HG03108 (cell line): ENCODE results near the gene TSHZ2.

ENCODE experiments used
- ATAC-seq: cut with Tn5 transposase; IDR thresholded peaks from one replicate; pipeline ENCODE4 v1.9.1; 2021; ENCODE audit warnings: moderate library complexity; ENCODE audit not compliant: unreplicated experiment

TSHZ2 gene

DNA sequence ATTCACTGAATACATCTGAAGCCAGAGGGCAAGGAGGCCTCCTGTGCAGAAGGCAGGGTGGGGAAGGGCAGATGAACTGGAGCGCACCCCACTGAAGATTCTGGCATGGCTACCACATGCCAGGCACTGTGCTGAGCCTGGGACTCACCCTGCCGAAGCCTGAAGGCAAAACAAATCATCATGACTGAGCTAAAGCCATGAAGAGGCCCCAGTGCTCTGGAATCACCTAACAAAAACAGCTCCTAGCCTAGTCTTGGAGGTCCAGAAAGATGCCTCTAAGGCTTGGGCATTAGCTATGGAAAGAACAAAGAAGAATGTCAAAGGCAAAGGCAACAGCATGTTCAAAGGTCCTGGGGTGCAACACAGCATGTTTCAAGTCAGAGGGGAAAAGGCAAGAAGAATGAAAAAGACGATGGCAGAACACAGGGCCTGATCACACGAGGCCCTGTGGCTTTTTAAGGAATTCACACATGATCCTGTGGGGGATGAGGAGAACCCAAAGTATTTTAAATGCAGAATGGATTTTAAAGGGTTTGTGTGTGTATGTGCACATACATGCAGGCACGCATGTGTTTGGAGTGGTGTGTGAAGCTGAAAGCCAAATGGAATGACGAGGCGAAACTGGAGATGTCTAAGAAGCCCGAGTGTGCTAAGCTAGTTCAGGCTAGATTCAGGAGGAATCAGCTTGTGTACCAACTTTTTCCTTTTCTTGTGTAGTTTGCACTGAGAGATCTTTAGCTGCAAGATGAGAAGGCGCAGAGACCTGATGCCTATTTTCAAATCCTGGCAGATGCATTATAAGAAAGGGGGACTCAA is 360.1 kb downstream of the TSHZ2 start:
- no peak for ATAC-seq

DNA sequence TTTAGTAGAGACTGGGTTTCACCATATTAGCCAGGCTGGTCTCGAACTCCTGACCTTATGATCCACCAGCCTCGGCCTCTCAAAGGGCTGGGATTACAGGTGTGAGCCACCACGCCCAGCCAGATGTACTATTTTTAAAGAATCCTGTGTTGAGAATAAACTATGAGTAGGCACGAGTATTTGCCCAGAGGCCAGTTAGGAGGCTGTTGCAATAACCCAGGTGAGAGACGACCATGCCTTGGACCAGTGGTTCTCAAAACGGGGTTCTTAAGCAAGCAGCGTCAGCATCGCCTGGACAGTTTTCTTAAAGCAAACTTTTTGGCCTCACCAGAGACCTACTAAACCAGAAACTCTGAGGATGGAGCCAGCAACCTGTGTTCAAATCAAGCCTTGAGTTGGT is 362.7 kb downstream of the TSHZ2 start:
- no peak for ATAC-seq

DNA sequence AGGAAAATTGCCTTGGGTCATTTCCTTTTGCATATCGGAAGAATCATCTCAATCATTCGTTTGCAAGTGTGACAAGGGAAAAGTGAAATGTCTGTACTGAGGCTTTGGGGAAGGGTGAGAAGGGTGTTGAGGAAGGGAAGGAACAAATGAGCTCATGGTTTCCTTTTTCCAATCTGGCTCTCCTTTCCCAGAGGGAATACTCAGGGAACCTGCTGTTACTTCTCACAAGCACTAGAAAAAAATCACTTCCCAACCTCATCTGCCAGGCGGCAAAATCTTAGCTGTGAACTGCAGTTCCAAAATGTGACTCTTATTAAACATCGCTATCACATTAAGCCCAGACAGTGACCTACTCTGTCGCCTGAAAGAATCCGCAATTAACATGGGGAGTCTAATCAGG is 363.4 kb downstream of the TSHZ2 start:
- no peak for ATAC-seq

DNA sequence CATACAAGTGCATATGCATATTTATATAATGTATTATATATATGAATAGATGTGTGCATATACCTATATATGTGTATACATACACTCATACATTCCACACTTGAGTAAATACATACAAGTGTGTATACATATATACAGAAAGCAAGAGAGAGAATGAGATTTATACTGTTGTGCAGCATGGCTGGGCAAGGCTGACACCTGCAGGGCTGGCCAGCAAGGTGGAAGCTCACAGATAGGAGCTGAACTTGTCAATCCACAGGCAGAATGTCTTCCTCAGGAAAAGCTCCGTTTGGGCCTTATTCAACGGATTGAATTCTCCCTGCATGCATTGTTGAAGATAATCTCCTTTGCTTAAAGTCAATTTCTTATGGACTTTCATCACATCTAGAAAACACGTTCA is 364.7 kb downstream of the TSHZ2 start:
- no peak for ATAC-seq

DNA sequence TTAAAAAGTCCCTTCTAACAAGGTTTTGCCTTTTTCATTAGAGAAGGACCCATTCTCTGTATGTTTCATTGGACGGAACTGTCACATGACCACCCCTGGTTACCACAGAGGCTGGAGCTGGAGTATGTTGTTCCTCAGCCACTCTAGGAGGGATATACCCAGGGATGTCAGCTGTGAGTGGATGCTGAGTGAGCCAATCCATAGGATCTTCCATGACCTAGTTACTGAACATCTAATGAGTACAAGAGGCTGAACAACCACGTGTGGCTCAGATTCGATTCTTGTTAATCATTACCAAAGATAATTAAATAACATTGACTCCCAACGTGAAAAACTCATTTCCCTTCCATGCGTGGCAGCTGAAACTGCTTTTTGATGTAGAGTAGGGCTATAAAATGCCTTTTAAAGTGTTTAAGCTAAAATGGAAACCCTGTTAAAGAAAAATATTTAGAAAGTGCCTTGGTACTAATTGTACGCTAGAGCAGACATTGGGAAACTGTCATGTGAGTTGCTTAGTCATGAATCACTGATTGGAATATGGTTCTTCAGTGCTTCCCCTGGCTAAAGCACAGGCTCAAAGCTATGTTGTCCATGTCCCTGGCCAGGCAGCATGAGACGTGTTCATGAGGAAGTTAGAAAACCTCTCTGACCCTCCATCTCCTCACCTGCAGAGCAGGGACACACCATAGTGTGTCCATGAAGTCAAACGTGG is 365.4 kb downstream of the TSHZ2 start:
- ATAC-seq = no peak

DNA sequence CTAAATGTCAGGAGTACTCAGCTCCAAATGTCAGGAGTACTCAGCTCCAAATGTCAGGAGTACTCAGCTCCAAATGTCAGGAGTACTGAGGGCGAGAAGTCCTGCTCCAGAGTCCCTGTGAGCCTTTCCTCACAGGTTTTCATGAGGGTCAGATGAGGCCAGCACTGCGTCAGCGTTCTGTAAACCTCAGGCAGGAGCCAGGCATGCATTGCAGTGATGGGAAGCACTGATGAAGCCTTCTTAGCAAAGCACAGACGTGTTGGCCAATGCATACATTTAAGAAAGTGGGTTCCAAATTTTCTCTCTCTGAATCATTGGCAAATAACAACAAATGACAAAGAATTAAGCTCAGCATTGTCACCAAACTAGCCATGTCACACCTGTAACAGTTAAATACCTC is 366.6 kb downstream of the TSHZ2 start:
- no peak for ATAC-seq

DNA sequence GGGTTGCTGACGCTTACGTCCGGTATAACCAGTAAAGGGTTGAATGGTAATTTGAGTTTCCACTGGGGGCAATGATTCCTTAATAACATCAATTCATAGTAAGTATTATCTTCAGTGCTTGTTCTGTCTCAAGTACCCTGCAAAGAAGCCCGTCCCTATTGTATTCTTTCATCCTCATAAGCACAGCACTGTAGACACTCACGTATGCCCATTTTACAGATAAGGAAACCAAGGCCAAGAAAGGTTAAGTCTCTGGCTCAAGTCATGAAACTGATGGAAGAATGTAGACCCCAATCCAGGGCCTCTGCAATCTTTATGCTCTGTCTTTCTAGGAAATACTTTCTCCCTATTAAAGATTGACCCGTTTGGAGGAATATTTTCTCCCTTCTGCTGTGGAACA is 370.3 kb downstream of the TSHZ2 start:
- ATAC-seq = no peak

DNA sequence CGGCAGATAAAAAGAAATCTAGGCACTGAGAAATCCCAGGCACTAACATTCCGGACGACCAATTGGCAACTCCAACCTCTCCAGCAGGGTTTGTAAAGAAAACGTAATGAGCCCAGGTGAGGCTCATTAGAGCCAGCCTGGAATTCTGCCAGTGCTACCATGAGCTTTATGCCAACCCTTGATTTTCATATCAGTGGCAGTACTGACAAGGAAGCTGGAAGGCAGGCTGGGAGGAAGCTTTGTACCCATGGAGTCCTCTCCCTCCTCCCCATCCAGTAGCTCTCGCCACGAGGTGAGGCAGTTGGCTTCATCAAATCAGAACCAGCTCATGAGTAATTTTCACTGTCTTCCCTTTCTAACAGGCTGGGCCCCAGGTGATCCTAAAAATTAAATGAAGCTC is 371.3 kb downstream of the TSHZ2 start:
- ATAC-seq = no peak

DNA sequence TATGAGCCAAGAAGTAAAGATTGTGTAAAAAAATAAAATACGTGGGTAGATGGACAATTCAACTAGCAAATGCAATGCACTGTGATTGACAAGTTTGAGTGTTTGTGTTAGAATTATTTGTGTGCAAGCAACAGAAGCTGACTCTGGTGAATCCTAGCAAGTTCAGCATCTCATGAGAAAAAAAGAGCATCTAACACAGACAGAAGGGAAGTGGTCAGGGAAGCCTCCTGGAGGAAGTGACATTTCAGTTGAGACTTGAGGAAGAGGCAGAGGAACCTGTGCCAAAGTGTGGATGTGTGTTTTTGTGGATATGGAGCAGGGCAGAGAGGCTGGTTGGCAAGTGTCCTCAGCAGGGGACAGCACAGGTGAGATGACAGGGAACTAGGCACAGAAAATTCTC is 372.7 kb downstream of the TSHZ2 start:
- no peak for ATAC-seq

DNA sequence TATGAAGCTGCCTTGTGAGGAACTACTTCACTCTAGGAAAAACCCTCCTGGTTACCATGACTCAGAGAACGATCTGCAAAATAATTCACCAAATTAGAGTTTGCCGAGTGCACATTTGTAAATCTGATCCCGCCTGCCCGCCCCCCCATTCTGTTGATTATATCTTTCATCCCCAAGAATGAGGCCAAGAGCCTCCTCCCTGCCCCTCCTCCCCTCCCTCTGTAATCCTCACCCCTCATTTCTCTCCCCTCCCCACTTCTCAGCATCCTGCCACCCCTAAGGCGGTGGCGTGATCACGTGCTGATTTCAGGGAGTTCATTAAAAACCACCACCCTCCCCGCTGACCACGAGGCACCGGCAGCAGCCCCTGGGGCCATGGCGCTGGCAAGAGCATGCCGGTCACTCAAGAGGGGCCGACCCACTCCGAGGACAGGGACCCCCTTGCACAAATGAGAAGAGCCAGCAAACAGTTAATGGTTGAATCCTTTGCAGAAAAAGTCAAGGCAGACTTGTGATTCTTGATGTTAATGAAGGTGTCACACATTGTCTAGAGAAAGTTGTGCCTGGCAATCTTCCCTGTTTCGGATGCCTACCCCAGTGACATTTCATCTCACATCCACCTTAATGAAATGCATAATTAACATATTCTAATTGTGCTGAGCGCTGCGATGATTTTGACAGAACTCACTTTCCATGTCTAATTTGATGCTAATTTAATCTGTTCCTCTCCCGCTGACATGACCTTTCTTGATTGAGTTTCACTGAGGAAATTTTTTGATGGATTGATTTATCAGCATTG is 373.6 kb downstream of the TSHZ2 start:
- no peak for ATAC-seq

DNA sequence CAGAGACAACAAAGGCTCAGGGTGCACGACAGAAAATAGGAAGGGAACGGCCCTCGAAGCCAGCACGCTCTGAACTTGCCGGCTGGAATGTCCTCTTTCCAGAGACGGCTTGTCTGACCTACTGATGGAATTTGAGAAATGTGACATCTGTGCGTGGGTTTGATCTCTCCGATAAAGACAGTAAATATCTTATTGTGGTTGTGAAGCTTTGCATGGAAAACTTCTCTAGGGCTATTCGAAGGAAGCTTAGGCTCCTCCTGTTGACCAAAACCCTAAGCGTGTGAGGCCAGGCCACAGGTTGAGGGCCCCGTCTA is 374.1 kb downstream of the TSHZ2 start:
- ATAC-seq = no peak

DNA sequence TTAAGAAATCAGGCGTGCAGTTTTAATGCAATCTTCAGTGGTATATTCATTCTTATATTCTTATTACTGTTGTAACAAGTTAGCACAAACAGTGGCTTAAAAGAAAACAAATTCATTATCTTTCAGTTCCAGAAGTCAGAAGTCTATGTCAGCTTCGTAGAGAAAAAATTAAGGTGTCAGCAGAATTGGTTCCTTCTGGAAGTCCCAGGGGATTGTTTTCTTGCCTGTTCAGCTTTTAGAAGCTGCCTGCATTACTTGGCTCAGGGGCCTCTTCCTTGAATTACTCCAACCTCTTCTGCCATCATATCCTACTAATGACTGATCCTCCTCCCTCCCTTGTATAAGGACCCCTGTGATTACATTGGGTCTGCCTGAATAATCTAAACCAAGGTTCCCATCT is 377.6 kb downstream of the TSHZ2 start:
- no peak for ATAC-seq

DNA sequence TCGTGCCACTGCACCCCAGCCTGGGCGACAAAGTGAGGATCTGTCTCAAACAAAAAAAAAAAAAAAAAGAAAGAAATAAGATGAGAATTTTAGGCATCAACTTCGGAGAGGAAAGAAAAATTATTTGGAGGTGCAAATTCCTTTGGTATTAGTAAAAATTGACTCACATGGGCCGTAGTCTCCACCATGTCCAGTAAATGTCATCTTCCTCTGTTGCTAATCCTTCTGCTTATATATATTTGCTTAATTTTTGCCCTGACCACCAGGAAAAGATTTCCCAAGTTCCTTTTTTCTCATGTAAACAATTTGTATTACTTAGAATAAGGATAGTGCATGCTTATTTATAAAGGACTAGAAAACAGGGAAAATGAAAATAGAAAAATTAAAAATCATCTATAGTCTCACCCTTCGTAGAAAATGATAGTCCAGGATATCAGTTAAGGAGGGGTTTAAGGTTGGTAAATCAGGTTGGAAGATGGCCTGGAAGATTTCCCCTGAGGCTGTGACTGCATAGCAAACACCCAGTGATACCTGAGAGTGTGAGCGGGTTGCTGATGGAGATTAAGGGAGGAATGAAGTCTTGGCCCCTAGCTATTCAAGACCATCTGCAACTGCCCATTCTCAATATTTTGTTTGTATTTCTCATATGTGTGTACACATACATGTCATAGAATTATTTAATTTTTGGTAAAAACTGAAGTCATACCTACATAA is 380.7 kb downstream of the TSHZ2 start:
- ATAC-seq = no peak

DNA sequence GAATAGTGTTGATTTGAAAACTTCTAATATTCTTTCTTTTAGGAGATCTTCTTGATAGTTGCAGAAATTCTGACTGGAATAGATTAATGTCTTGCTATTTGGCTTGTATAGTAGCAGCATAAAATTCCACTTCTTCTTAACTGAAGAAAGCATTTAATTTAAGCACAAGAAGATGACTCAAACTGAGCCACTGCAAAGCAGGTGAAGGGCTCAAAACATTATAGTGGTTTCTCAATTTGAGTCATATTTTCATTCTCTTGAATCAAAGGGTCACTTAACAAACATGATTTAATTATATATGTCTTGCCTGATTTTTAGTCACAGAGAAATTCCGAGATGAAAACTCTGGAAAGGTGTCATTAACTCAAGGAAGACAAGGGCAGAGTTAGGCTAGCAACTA is 382.2 kb downstream of the TSHZ2 start:
- ATAC-seq = no peak

DNA sequence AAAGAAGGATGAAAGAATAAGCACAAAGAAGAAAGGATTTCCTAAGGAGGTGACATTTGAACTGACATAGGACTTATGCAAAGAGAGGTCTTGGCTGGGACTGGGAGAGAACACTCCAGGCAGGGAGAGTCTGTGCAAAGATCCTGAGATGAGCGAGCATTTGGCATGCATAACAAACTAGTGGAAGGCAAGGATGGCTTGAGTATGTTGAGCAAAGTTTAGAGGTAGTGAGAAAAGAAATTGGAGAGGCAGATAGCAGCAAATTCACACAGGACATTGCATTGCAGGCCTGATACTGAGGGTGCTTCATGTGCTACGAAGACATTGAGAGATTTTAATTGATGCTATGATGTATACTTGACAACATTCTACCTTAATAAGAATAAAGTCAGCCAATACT is 383.6 kb downstream of the TSHZ2 start:
- no peak for ATAC-seq

DNA sequence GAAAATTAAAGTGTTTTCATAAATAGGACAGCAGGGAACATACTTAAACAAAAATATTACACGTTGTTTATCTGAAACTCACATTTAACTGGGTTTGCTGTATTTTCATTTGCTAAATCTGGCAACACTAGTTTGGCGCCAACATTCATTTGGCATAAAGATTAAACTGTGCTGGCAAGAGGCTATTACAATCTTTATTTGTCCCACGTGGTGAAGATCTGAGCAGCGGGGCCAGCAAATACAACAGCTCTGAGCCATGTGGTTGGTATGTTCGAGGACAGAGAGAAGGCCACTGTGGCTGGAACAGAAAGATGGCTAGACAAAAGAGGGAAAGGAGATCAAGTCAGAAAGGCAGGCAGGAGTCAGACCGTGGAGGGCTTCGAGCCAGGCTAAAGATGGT is 387.3 kb downstream of the TSHZ2 start:
- no peak for ATAC-seq

DNA sequence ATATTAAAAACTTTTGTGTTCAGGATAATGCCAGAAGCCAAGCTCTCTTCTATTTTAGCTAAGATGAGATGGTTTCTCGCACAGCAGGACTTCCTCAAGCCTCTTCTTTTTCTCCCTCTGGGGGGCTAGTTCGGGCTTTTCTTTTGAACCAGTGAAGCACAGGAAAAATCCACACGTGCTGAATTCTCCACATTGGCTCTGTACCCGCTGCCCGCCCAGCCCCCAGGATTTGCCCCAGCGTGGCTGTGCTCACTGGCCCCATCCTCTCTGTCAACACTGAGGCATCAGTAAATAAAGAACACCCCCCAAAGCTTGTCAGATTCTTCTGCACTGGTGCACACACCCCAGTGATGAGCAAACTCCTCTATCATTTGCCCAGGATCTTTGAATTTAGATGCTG is 388.7 kb downstream of the TSHZ2 start:
- no peak for ATAC-seq

DNA sequence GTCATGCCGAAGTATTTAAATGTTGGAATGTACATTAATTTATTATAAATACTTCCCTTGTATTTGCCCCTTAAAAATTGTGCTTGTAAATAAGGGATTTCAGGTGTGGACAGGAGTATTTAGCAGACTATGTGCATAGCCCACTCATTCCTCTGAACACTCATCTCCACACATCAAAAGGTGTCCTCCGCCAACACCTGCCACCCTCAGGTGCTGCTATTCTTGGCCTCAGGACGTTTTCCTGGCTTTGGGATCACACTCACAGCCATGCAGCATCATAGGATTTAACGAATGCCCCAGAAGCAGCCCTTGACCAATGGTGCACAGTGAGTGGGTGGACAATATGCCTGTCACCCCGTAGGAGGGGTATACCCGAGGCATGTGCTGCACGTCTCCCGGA is 390.6 kb downstream of the TSHZ2 start:
- ATAC-seq = no peak

DNA sequence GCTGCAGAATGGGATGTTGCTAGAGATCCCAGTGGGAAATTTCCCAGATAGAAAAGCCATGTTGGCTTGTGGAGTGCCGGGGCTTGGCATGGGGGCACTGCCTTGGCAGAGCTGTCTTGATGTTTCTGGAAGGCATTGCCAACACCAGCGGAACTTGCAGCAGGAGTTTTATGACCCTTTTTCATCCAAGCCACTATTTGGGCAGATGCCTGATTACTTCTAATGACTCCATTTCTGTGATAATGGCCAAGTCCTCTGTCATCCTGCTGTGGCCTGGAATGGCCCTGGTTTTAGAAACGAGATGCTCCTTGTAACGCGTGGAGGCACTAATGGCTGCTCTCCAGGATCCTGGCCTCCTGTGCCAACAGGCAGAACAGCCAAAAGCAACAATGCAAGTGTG is 392.5 kb downstream of the TSHZ2 start:
- ATAC-seq = no peak

DNA sequence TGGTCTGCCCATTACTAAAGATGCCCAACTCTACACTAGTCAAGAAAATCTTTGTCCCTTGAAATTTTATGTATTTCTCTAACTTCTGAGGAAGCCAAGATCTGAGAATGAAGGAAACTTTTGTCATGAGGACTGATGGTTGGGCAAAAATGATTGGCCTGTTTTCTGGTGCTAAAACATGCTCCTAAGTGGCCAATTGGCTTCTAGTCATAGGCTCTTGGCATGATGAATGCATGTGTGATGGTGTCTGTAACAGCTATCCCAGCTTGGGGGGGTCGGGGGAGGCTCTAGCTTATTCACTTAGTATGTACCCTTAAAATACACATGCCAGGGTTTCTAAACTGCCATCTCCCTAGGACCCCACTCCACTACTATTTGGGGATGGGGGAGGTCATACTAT is 392.9 kb downstream of the TSHZ2 start:
- no peak for ATAC-seq

DNA sequence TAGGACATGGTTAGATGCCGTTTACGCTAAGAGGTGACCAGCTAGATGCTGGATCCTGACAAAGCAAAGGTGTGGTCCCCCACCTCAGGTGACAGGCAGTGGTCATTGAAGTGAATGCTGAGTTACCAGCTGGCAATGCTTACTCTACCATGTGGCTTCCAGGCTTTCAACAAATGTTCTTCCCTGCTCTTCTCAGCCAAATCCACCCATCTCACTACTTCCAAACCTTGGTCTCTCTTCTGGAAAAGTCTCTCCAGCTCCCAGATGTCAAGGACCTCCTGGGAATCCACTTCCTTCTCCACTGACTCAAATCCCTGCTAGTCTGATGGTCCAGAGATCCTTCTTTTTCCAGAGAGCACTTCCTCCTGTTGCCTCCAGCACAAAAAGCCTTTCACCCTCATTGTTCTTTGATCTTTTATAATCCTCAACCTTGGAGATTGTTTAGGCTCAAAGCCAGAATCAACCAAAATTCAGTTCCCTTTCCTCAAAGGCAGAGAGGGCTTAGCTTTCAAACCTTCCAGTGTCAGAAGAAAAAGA is 393.4 kb downstream of the TSHZ2 start:
- no peak for ATAC-seq
